ENCODE results near the gene CSTB.

Gene CSTB

GRCh38 chr21:43771698-43772424 is 4.2 kb downstream of the CSTB start:
- no peak for TF ChIP-seq CTCF (IDR thresholded peaks at IDR 0.05; ENCODE audit: borderline replicate concordance, insufficient read depth, low read depth, low read length)
- H3K4me3 ChIP-seq (ENCODE audit: low read depth, low read length): no peak overlapping the region

GRCh38 chr21:43771199-43771675 is 4.9 kb downstream of the CSTB start:
- no peak overlapping the region for H3K4me3 ChIP-seq (ENCODE audit: low read depth, low read length)
- no peak for TF ChIP-seq CTCF (IDR thresholded peaks at IDR 0.05; ENCODE audit: borderline replicate concordance, insufficient read depth, low read depth, low read length)

- TF ChIP-seq CTCF (IDR thresholded peaks at IDR 0.05; ENCODE audit: borderline replicate concordance, insufficient read depth, low read depth, low read length): no peak
- no peak overlapping the region for H3K4me3 ChIP-seq (ENCODE audit: low read depth, low read length)
Observed at GRCh38 chr21:43770066-43770655, 5.9 kb downstream of the CSTB start.

- no peak for TF ChIP-seq CTCF (IDR thresholded peaks at IDR 0.05; ENCODE audit: borderline replicate concordance, insufficient read depth, low read depth, low read length)
- no peak overlapping the region for H3K4me3 ChIP-seq (ENCODE audit: low read depth, low read length)
Observed at GRCh38 chr21:43769325-43769958, 6.7 kb downstream of the CSTB start.

- TF ChIP-seq CTCF (IDR thresholded peaks at IDR 0.05; ENCODE audit: borderline replicate concordance, insufficient read depth, low read depth, low read length): no peak
- no peak overlapping the region for H3K4me3 ChIP-seq (ENCODE audit: low read depth, low read length)
Observed at GRCh38 chr21:43768868-43769167, 7.3 kb downstream of the CSTB start.

GRCh38 chr21:43767984-43768867 is 7.9 kb downstream of the CSTB start:
- no peak for TF ChIP-seq CTCF (IDR thresholded peaks at IDR 0.05; ENCODE audit: borderline replicate concordance, insufficient read depth, low read depth, low read length)
- no peak overlapping the region for H3K4me3 ChIP-seq (ENCODE audit: low read depth, low read length)
